CD4-positive, alpha-beta T cell treated with Interferon alpha-2 for 1 hour (primary cell): ENCODE measurements around the gene PDLIM7.
A peak's percentile ranks its signal among the peaks of the same experiment; 100 is the strongest.

ENCODE experiments used
- DNase-seq, 2 donors: peaks; one replicate each; pipeline ENCODE4 v3.0.0-alpha.2; 2020 to 2022

Gene PDLIM7

DNA sequence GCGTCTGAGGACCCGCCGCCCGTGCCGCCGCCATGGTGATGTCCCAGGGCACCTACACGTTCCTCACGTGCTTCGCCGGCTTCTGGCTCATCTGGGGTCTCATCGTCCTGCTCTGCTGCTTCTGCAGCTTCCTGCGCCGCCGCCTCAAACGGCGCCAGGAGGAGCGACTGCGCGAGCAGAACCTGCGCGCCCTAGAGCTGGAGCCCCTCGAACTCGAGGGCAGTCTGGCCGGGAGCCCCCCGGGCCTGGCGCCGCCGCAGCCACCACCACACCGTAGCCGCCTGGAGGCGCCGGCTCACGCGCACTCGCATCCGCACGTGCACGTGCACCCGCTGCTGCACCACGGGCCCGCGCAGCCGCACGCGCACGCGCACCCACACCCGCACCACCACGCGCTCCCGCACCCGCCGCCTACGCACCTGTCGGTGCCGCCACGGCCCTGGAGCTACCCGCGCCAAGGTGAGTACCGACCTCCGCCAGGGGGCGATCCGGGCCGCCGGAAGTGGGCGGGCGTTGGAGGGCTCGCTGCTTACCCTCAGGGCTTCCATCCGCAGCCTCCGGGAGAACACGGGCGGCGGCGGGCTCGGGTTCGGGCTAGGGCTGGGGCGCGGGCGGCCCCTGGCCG lies 42.3 kb downstream of the PDLIM7 start:
- DNase-seq = peak; percentile 90 to 93

DNA sequence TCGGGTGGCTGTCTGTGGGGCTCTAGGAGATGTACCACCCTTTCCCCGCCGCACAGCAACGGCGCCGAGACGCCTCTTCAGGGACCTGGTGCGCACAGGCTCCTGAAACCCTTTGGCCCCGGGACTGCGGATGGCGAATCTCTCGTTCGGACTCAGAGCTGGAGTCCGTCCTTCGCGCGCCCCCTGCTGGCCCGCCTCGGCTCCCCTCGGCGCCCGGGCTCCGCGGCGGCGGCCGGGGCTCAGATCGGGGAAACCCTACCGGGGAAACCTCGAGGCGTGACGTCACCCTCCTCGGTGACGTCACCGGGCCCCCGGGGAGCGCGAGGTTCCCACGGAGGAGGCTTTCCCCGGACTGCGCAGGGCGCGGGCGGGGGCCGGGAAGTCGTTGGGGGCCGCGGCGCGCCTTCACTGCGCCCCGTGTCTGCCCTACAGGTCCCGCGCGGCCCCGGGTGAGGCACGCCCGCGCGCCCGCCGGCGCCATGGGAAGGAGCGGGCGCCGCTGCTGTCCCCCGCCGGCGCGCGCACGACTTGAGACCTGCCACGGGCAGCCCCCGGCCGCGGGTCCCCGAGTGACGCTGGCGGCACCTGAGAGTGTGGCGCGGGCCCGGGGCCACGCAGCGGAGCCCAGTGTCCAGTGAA lies 42.9 kb downstream of the PDLIM7 start:
- peak; percentile 94 to 97 for DNase-seq

DNA sequence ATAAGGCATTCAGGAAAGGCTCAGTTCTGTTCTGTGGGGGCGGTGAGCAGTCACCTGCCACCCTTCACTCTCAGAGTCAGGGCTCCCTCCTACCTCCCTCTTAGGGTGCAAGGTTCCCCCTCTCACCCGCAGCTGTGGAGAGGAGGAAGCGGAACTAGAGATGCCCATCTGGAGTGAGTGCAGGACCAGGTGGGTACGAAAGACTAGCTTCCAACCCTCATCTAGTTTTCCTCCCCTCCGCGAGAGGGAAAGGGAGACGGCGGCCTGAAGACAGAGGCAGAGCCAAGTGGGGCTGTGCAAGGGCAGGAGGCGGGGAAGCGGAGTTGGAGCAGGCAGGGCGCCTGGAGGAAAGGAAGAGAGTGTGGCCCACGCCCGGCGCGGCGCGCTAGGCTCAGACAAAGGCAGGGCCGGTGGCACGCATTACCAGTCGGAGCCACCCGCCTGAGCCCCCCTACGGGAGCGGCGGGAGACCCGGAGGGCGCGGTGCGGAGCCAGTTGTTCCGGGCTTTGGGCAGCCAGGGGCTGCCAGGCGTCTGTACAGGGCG lies 43.5 kb downstream of the PDLIM7 start:
- DNase-seq = peak in 1 of 2 donors; percentile 50

DNA sequence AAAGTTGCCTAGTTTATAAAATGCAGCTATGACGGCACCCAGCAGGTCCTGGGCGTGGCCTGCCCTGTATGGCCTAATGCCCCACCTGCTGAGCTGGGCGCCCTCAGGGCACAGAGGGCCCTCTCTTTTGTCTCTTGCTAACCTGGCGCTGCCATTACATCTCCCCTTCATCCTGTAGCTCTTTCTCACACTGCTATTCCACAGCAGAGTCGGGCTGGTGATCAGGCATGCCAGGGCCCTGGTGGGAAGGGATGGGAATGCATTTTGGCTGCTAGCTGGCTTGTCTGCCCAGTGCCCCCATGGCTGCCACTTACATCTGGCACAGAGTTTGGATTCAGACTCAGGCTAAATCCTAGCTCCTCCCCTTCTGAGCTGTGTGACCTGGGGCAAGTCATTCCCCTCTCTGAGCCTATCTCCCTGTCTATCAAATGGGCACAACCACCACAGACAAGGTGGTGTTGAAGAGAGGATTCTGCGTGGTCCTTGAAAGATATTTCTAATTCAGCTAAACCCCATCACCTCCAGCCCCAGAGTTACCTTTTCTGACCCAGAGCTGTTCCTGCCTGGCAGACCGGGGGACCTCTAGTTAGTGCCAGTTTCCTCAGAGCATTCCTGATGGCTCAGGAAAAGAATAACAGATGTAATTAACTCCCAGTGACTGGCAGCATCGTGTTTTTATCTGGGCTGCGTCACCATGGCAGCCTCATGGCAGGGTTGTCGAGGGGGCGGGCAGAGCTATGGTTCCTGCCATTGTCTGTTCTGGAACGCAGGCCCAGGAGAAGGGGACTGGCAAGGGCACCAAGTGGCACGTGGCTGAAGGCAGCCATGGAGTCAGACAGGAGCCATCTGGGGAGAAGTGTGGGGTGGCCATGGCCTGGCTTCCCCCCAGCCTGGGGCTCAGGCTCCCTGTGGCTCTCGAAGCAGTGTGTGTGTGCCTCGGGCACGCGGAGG lies 44.4 kb downstream of the PDLIM7 start:
- DNase-seq = no peak

DNA sequence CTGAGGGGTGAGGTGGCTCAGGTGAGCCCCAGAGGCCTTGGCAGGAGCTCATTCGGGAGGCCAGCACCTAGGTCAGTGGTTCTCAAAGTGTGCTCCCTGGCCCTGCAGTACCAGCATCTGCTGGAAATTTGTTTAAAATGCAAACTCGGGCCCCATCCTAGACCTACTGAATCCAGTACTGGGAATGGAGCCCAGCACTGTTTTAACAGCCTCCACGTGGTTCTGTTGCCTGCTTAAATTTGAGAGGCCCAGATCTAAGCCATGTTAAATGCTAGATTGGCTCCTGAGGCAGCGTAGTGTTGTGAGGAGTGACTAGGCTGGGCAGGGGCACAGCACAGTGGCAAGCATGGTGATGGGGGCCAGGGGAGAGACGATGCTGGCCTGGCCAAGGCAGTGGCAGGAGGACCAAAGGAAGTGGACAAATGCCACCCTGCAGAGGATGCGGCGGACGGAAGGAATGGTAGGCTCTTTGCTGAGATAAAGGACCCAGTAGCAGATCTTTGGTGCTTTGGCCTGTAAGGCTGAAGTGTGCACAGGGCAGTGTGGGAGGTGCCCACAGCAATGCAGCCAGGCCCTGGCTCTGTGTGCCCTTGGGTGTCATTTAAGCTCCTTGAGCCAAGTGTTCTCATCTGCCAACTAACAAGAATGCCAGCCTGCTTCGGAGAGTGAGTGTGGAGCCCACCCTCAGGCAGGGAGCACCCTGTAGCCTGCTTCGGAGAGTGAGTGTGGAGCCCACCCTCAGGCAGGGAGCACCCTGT lies 46.6 kb downstream of the PDLIM7 start:
- no peak for DNase-seq

DNA sequence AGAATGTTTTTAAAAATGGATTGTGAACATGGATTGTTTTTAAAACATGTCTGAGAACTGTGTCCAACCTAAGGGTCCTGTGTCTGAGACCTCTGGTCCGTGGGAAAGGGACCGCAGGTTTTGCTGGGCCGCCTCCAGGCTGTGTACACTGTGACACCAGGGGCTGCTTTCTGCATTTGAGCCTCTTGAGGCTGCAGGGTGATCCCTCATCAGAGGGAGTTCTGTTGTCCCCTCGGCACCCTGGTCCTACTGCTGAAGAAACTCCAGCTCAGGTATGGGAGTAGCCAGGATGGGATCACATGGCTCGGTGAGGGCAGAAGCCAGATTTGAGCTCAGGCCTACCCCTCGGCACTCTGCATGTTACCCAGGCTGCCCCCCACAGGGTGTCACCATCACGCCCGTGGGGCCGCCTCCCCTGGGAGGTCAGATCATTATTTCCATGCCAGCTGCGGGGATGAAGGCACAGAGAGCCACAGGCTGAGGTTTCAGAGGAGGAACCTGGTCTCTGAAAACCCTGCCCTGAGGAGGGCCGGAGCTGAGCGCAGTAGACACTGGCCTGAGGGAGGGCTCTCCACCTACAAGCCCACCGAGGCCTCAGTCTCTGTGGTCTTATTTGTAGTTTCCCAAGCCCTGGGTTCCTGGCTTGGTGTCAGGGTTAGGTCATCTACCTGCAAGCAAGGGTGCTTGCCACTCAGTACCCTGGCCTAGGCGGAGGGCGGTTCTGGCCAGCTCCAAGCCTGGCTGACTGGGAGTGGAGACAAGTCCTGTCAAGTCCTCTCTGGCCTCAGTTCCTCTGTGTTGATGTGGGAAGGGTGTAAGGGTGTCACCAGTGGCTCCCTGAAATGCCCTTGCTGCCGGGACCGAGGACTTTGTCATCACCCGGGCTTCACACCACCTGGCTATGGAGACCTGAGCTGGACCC lies 48.0 kb downstream of the PDLIM7 start:
- DNase-seq = no peak

DNA sequence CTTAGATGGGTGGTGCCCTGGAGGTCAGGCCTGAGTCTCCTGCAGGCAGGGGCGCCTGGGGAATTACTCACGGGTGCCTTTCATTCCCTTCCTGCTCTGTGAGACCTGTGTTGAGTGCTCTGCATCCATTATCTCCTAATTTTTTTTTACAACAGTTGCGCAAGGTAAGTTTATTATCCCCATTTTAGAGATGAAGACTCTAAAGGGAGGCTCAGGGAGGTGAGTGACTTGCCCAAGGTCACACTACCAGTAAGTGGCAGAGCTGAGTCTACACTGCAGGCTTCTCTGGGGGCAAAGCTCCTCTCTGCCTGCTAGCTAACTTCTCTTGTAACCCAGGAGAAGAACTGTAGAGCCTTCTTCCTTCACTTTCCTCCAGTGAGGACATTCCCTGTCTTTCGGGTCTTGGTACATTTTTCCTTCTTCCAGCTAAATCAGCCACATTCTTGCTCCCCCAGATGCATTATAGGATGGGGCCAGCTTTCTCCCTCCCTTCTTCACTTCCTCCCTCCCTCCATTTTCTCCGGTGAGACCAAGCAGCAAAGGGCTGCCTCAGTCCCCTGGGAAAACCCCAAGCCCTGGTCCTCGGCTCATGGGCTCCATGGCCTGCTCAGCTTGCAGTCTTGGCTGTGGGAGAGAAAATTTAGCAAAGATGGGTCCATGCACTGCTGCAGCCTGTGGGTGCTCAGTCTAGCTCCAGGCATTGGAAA lies 49.0 kb downstream of the PDLIM7 start:
- DNase-seq = no peak

DNA sequence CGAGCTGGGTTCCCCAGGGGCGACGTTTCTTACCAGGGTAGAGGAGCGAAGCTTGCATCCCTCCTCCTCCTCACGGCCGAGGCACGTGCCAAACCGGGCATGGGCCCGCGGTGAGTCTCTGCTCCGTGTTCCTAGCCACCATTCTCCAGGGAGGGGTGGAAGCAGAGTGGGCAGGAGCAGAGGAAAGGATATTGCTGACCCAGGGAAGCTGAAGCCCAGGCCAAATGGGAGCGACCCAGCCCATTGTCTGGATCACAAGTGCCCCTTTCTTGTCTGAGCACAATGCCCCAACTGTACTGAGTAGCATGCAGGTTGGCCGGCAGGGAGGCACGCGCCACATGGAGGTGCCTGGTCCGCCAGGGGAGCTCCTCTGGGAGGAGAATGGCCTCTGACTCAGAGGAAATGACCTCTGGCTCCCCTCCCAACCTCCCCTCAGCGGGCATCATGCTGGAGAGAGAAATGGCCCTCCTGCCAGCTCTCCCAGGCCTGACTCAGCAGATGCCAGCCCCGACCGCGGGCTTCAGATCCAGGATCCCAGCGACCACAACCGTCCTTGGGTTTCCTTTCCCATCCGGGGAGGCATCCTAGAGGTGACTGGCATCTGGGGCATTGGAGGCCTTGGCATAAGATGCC lies 49.7 kb downstream of the PDLIM7 start:
- peak in 1 of 2 donors; percentile 31 for DNase-seq

DNA sequence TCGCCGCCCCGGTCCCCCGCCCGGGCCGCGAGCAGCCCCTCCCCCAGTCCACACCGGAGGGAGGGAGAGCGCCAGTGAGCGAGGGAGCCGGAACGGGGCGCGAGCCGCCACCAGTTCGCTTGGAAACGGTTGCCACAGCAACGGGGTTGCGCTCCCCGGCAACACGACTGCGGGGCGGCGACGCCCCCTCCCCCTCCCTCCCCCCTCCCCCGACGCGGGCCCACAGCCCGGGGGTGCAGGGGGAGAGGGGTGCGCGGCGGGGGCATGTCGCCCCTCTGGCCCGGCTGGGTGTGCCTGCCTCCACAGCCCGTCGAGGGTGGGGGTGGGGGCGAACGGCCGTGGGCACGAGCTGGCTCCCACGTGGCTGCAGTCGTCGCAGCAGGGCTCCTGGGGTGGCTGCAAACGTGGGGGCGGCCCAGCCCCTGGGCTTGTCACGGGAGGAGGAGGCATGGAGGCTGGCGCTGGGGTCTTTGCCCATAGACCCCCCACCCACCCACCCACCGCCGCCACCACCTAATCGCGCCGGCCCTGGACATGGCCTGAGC lies 50.3 kb downstream of the PDLIM7 start:
- peak; percentile 78 to 87 for DNase-seq

DNA sequence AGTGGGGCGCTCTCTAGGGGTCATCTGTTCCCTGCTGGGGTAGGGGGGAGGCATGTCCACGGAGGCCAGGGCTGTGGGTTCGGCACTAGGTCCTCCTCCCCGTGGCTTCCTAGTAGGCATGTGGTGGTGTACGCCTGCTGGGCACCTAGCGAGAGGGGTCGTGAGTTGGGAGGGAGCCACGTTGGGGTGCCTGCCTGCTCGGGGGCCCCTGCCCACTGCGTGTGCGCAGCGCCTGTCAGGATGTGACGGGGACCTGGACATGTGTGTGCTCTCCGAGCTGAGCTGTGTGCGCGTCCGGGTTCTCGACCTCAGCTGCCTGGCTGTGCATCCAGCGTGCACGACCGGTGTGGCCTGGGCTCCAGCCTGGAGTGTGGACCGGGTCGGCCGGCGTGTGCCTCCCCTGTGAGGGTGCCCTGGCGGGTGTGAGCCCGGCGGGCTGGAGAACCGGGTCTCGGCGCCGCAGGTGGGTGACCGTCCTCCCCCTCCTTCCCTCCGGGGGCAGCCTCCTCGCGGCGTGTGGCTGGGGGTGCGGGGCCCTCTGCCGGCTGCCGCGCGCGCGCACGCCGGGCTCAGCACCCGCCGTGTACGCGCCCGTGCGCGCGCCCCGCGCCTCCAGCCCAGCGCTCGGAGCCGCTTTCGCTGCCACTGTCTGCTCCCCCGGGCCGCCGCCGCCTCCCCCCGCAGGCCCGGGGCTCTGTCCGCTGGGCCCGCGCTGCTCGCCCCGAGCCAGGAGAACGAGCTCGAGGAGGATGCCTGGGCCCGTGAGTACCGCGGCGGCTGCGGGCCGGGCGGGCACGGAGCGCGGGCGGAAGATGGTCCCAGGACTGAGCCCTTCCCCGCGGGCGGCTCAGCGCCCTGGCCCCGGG lies 51.0 kb downstream of the PDLIM7 start, which contains the start of gene PRR7:
TSS of gene PRR7 (plus strand) at position 615 of the 866 bp plus-strand sequence. CDS start 8,254 bp downstream, outside the sequence.
- DNase-seq = peak; percentile 70 to 84

DNA sequence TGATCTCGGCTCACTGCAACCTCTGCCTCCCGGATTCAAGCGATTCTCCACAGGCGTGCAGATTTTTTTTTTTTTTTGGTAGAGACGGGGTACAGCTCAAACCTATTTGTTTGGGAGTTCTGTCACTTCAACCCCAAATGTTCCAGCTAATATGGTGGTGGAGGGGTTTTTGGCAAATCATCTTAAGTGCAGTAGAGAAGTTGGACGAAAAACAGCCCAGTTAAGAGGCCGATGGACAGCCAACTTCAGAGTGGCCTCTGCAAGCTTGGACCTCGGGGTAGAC lies 51.5 kb downstream of the PDLIM7 start:
- DNase-seq = no peak

DNA sequence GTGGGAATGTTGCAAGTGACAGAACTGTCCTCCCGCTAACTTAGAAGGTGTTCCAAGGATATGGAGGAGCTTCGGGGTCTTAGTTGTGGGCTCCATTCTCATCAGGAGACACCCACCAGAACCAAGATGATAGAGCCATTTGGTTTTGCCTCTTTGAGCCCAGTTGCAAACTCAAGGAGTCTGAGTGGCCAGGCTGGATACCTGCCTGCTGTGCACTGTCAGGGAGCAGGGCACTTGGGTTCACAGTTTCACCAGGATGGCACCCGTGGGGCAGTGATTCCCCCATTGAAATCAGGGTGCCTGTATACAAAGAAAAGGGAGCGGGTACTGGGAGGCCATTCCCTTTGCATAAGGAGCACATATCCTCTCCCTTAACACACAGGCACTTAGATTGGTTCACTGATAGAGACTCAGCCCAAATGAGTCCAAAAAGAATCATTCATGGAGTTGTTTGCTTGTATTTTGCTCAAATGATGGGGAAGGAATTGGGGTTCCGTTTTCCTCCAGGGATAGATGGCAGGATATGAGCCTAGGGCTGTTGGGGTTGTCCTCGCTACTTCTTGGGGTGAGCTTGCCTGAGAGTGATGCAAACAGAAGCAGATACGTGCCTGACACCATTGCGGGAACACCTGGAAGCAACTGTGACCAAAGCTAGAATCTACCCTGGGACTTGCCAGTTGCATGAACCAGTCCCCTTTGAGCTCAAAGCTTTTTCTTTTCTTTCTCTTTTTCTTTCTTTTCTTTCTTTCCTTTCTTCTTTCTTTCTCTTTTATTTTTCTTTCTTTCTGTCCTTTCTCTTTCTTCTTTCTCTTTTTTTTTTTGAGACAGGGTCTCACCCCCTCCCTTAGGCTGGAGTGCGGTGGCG lies 52.1 kb downstream of the PDLIM7 start:
- peak in 1 of 2 donors; percentile 61 for DNase-seq

DNA sequence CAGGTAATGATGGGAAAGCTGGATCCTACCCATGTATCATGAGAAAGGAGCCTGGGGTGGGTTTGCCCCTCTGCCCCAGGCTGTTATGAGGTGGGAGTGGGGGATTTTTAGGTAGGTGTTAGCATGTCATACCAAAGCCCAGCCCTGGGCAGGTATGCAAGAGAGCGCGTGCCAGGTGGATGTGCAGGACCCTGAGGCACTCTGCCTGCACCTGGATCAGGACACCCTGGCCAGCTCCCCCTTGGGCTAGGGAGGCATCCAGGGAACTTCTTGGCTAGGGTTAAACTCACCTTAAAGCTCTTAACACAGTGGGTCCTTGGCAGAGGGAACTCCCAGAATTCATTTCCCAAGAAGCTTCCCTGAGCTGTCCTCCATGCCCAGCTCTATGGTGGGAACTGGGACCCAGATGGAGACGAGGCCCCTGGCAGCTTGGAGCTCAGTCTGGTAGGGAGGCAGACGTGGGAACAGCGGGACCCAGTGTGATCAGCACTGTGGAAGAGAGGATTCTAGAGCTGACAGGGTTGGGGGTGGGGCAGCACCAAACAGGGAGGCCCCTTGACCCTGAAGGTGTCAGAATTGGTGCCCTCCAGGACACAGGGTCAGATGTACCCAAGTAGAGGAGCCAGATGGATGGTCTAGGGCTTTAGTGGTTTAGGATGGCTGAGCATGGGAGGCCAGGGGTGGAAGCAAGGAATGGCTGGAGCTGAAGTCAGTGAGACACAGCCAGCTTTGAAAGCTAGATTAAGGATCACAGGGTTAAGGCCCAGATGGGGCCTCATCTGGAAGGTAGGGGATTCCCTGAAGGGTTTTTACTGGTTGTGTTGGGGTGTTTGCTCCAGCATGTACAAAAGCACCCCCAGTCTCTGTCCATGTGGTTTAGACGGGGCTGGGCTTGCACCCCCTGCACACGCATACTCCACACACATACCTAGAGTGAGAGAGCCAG lies 53.0 kb downstream of the PDLIM7 start:
- peak in 1 of 2 donors; percentile 59 for DNase-seq

DNA sequence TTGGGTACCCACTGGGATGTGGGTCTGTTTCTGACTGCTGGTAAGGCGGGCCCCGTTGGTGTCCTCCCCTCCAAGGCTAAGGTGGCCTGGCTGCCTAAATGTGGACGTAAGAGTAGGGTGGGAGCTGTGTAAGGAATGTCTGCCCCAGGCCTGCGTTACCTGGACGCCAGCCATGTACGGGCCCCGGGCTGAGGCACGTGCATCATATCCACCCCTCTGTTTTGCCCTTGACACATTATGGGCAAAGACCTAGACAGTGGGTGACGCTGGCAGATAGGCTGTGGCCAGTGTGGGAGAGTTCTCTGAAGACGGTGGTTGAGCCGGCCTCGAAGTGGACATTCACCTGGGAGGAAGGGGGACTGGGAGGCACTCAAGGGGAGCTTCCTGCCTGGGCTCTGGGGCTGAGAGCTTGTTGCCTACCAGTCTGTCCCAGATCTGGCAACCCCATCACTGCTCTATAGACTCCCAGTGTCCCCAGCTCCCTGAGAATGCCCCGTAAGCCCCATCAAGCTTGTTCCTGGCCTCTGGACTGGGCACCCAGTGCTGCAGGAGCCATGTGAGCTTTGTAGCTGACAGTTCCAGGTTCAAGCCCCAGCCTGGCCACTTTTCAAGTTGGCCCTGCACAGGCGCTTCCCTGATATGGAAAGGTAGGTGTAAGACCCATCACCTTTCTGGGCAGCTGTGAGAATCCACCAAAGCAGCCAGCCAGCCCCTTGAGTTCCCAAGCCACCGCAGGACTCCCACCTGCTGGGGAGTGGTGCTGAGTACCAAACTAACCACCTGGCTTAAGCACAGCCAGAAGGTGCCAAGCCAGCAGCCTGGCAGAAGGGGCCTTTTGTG lies 54.0 kb downstream of the PDLIM7 start:
- no peak for DNase-seq

DNA sequence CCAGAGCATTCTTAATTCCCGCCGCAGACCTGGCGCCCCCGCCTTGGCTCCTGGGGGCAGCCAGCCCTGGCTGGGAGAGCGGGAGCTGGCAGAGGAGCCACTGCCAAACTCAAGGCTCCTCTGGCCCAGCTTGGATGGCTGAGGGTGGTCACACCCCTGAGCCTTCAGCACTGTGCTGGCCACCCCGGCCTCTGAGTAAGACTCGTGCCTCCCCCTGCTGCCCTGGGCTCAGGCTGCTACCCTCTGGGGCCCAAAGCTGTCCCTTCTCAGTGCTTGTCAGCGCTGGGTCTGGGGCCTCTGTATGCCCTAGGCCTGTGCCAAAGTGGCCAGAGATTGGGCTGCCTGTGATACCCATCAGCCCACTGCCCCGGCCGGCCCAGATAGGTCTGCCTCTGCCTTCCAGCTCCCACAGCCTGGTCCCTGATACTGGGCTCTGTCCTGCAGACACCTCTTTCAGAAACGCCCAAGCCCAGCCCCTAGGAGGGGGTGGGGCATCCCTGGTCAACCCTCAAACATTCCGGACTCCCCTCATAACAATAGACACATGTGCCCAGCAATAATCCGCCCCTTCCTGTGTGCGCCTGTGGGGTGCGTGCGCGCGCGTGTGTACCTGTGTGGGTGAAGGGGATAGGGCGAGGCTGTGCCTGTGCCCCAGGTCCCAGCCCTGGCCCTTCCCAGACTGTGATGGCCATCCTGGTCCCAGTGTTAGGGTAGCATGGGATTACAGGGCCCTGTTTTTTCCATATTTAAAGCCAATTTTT lies 55.2 kb downstream of the PDLIM7 start:
- no peak for DNase-seq
